GM19468 (cell line): Measurements from ENCODE around the gene CRELD1.
"Not testable (repeated sequence)": the region's sequence is repeated elsewhere in the genome, so short reads cannot be mapped to it uniquely, and the experiment has no call there.

ENCODE experiments used
- ATAC-seq: cut with Tn5 transposase; IDR thresholded peaks from one replicate; pipeline ENCODE4 v1.9.1; 2021; ENCODE audit warnings: mild to moderate bottlenecking, moderate library complexity, moderate number of reproducible peaks; ENCODE audit not compliant: unreplicated experiment; ENCODE audit errors: extremely low read depth

CRELD1 gene

DNA sequence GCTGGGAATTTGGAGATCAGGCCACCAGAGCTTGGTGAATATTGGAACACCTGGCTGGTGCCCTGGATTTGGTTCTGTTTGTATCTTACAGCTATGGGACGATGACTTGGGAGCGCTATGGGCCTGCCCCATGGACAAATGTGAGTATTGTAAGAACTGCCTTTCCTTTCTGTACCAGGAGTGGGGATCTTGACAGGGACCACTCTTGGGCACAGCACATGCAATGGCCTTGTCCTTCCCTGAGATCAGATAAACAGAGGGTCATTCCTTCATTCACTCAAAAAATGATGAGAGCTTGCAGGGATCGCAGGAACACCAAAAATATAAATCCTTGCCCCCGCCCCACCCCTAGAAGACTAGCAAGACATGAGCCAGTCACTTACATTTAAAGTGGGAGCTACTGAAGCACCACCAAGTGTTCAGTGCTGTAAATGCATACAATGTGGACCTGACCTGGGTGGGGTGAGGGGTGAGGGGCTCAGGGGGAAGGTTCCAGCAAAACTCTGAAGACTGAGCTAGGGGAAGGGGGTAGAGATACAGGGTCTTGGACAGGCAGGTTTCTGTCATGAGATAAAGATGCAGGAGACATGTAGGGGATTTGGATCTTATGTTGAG, 2.7 kb upstream of the CRELD1 start:
- no peak for ATAC-seq

DNA sequence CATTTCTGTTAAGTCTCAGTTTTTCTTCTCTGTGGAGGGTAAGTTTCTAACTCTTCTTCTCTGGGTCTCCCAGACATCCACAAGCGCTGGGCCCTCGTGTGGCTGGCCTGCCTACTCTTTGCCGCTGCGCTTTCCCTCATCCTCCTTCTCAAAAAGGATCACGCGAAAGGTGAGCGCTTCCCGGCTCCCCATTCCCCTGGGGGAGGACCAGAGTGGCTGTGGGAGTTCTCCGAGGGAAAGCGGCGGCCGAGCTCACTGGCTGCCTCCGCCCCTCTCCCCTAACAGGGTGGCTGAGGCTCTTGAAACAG, 1.1 kb upstream of the CRELD1 start:
- ATAC-seq, result no peak

DNA sequence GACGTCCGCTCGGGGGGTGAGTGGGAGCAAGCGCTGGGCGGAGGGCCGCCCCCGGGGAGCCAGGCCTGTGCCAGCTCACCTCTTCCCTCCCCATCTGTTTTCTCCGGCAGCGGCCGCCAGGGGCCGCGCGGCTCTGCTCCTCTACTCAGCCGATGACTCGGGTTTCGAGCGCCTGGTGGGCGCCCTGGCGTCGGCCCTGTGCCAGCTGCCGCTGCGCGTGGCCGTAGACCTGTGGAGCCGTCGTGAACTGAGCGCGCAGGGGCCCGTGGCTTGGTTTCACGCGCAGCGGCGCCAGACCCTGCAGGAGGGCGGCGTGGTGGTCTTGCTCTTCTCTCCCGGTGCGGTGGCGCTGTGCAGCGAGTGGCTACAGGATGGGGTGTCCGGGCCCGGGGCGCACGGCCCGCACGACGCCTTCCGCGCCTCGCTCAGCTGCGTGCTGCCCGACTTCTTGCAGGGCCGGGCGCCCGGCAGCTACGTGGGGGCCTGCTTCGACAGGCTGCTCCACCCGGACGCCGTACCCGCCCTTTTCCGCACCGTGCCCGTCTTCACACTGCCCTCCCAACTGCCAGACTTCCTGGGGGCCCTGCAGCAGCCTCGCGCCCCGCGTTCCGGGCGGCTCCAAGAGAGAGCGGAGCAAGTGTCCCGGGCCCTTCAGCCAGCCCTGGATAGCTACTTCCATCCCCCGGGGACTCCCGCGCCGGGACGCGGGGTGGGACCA, 632 bp upstream of the CRELD1 start:
- peak; percentile 50 for ATAC-seq

DNA sequence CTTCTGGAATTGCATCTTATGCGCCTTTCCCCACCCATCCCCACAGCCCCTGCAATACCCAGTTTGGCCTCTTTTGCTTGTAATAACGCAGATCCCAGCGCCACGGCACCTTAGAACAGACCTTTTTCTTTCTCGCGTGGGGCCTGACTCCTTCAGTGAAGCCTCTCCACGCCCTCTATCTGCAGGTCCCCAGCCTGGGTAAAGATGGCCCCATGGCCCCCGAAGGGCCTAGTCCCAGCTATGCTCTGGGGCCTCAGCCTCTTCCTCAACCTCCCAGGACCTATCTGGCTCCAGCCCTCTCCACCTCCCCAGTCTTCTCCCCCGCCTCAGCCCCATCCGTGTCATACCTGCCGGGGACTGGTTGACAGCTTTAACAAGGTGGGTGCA, 594 bp downstream of the CRELD1 start:
- ATAC-seq, result no peak

DNA sequence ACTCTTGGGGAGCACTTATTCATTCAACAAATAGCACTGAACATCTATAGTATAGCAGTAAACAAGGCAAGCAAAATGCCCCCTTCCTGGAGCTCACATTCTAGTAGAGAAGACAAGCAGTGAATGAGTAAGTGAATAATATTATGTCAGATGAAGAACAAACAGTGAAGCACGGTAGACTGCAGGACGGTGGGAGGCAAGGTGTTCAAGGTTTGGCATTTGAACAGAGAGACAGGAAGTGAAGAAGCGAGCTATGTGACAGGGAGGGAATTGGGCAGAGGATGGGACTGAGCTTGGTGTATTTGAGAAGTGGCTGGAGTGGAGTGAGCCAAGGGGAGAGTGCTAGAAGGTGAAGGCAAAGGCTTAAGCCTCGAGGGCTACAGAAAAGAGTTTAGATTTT, 1.4 kb downstream of the CRELD1 start:
- ATAC-seq, result no peak

DNA sequence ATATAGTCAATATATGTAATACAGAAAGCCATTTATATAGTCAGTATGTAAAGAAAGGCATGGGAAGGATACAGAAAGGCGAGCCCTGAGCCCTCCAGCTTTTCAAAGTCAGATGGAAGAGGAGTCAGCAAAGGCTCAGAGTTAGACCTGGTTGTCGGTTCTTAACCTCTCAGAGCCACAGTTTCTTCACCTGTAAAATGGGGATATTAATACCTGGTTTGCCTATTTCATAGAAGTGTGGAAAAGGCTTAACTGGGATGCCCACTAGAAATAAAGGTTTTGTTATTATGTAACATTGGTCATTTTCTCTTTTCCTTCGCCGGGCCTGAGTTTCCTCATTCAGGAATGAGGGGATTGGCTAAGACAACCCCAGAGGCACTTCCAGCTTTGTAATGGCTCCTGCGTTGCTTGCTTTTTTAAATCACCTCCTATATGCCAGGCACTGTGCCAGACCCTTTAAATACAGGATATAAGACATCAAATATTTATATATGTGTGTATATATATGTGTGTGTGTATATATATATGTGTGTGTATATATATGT, 2.4 kb downstream of the CRELD1 start:
- ATAC-seq, result no peak

DNA sequence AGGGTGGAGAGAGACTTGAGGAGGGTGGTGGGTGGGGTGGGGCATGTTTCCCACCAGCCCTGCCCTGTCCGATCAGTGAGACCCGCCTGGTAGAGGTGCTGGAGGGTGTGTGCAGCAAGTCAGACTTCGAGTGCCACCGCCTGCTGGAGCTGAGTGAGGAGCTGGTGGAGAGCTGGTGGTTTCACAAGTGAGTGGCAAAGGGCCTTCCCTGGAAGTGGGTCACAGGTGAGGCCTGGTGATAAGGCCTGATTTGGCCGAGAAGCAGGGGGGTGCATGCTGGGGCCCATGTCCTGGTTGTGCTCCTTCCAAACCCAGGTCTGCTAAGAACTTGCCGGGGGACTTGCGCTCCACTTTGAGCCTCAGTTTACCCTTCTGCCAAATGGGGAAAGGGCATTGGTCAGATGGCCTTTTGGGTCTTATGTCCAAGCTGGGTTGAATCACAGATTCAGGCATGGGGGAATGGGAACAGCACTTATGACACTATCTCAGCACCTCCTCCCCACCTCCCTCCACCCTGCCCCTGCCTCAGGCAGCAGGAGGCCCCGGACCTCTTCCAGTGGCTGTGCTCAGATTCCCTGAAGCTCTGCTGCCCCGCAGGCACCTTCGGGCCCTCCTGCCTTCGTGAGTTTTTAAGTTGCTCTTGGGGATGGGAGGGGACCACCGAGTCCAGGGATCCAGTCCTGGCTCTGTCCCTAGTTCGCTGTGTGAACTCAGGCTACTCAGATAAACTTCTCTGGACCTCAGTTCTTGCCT, 4.0 kb downstream of the CRELD1 start:
- no peak for ATAC-seq

DNA sequence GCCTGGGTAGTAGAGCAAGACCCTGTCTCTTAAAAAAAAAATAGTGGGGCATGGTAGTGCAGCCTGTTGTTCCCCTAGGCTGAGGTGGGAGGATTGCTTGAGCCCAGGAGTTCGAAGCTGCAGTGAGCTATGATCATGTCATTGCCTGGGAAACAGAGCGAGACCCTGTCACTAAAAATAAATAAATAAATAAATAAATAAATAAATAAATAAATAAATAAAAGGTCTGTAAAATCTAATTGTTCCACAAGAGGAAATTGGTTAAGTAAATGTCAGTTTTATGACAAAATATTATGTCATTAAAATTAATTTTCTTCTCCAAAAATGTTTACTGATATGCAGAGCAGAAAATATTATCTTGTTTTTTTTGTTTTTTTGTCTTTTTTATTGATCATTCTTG, 5.3 kb downstream of the CRELD1 start:
- ATAC-seq, result no peak

DNA sequence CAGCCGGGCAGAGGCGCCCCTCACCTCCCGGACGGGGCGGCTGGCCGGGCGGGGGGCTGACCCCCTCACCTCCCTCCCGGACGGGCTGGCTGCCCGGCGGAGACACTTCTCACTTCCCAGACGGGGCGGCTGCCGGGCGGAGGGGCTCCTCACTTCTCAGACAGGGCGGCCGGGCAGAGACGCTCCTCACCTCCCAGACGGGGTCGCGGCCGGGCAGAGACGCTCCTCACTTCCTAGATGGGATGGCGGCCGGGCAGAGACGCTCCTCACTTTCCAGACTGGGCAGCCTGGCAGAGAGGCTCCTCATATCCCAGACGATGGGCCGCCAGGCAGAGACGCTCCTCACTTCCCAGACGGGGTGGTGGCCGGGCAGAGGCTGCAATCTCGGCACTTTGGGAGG, 6.3 kb downstream of the CRELD1 start:
- ATAC-seq, result not testable (repeated sequence)

DNA sequence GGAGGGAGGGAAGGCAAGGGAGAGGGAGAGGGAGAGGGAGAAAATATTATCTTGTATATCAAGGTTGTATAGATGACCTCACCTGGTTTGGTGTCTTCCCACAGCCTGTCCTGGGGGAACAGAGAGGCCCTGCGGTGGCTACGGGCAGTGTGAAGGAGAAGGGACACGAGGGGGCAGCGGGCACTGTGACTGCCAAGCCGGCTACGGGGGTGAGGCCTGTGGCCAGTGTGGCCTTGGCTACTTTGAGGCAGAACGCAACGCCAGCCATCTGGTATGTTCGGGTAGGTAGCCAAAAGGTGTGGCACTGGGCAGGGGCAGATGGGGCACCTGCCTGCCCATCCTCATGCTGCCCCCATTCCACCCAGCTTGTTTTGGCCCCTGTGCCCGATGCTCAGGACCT, 7.1 kb downstream of the CRELD1 start:
- no peak for ATAC-seq

DNA sequence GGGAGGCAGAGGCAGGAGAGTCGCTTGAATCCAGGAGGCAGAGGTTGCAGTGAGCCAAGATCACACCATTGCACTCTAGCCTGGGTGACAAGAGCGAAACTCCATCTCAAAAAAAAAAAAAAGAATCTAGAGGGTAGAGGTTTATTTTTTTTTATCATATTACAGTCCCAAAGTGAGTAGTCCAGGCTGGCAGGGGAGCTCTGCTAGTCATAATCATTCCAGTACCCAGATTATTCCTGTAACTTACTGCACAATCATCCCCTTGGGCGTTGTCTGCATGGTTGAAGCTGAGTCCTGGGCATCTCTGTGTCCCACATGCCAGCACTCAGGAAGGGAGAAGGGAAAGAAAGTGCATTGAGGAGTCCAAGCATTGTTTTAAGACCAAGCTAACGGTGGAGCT, 8.5 kb downstream of the CRELD1 start:
- ATAC-seq, result no peak

DNA sequence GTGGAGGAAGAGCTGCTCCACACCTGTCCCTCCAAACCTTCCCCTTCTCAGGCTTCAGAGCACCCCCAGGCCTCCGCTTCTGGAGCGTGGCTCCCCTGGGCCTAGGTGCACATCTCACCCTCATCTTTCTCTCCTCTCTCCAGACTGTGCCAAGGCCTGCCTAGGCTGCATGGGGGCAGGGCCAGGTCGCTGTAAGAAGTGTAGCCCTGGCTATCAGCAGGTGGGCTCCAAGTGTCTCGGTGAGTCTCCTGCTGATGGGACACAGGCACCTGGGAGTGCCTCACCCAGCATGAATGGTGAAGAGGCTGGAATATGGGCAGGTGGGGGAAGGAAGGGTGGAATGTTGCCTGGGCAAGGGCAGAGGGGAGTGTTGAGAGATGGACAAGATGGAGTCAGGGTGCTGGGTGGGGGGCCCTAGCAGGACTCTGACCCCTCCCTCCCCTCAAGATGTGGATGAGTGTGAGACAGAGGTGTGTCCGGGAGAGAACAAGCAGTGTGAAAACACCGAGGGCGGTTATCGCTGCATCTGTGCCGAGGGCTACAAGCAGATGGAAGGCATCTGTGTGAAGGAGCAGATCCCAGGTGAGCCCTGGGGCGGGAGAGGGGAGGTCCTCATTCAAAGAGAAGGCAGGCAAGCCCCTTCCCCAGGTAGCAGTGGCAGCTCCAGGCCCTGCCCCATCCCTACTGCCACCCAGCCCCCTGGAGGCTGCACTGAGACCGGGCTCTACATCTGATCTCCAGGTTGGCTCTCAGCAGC, 9.5 kb downstream of the CRELD1 start:
- ATAC-seq, result no peak

DNA sequence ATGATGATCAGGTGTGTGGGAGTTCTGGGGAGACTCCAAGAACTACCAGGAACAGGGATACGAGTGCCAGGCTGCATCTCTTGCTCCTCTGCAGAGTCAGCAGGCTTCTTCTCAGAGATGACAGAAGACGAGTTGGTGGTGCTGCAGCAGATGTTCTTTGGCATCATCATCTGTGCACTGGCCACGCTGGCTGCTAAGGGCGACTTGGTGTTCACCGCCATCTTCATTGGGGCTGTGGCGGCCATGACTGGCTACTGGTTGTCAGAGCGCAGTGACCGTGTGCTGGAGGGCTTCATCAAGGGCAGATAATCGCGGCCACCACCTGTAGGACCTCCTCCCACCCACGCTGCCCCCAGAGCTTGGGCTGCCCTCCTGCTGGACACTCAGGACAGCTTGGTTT, 10.6 kb downstream of the CRELD1 start:
- ATAC-seq, result no peak

DNA sequence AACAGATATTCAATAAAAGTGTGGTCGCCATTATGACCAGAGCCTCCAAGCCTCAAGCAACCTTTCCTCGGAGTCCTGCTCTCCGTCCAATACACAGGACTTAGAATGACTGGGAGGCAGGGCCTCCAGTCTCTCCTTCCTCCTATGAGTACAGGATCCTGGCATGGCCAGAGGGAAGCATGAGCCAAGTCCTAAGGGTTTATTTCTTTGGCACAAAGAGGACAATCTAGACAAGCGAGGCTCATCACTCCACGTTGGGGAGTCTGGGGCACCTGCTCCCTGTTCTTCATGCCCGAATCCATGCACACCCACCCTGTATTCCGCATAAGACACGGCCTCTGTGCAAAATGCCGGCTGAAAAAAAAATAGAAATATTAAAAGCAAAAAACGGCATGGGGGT, 11.7 kb downstream of the CRELD1 start:
- no peak for ATAC-seq

DNA sequence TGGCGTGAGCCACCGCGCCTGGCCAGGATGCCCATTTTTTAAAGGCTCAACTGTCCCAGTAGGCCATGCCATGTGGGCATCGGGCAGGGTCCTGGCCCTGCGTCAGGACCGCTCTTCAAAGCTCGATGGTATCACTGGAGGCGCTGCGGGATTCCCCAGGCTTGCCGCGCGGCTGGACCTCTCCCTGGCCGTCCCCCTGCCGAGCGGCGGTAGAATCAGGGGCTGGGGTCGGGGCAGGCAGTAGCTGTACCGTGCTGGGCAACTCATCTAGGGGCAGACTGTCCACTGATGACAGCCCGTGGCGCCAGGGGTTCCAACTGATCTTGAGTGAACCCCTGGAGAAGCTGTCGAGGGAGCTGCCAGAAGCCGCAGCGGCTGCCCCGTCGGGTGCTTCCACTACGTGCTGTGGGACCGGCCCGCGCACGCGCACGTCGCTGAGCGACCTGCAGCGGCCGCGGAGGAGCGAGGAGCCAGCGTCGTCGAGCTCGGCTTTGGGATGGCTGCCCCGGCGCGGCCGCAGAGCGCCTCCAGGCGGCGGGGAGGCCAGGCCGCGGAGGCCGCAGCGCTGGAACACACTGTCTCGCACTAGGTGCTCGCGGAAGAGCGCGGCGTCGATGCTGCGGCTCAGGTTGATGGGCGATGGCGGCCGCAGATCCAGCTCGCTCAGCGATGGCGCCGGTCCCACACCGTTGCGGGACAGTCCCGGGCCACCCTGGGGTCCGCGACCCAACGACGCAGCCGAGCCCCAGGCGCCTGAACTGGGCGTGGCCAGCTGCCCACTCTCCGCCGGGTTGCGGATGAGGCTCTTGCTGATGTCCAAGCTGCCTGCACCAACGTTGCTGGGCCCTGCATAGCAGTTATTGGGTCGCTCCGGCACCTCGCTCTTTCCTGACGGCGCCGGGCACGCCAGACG, 12.7 kb downstream of the CRELD1 start:
- ATAC-seq, result peak; percentile 57

DNA sequence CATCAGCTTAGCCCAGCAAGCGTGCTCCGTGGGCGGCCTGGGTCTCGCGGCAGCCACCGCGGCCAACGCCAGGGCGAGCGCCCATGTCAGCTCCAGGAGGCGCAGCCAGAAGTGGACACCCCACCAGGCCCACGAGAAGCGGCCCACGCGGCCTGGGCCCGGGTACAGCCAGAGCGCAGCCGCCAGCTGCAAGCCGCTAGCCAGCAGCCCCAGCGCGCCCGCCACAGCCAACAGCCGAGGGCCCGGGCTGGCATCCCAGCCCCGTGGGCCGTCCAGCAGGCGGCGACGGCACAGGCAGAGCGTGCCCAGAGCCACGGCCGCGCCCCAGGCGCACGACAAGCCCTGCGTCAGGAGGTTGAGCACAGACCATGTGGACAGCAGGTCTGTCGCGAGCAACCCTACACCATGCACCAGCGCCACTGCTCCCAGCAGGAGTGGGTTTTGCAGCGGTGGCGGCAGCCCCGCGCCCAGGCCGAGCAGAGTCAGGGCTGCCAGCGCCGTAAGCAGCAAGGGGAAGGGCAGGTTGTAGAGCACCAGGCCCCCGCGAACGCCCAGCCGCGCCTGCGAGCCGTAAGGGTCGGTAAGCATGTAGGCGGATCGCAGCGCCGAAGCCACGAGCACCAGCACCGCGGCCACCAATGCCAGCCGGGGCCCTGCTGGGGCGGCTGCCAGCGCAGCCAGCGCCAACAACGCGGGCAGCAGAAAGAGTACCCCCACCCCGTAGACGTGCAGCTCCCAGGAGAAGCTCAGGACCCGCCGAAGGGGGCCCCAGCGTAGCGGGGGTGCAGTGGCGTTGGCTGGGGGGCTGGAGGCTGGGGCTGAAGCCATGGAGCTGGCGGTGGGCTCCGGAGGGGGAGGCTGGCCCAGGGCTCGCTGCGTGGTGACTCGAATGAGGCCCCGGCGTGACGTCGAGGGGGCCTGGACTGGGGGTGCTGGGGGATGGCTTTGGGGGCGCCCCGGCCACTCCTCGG, 13.7 kb downstream of the CRELD1 start:
- ATAC-seq, result no peak

DNA sequence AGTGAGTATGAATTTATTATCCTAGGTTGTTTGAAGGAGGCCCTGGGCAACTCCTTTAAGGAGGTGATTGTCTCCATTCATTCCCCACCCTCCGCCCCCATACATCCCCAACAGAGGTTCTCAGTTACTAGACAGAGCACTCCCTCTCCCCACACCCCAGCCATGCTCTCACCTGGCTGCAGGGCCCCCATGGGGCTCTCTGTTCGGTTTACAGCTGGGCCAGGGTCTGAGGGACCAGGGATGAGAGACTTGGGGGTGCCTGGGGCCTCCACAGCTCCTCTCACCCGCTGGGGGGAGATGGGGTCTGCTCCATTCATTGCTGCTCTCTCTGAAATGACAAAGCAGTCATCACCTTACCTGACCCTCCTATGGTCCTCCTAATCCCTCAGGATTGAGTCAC, 15.0 kb downstream of the CRELD1 start:
- ATAC-seq, result no peak

DNA sequence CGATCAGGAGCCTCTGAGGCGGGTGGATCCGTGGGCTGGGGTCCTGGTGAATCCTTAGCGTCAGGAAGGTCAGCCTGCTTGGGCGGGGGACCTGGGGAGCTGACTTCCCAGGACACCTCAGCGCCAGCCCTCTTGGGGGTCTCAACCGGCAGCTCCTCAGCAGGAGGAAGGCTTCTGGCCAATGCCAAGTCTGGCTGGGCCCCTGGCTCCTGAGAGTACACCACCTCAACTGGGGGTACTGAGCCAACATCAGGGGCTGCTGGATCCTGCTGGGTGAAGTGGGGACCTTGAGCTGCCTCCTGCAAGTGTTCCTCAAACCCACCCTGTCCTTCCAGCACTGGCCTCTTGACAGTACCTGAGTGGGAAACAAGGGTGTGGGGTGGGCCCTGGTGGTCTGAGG, 15.5 kb downstream of the CRELD1 start:
- ATAC-seq, result no peak

DNA sequence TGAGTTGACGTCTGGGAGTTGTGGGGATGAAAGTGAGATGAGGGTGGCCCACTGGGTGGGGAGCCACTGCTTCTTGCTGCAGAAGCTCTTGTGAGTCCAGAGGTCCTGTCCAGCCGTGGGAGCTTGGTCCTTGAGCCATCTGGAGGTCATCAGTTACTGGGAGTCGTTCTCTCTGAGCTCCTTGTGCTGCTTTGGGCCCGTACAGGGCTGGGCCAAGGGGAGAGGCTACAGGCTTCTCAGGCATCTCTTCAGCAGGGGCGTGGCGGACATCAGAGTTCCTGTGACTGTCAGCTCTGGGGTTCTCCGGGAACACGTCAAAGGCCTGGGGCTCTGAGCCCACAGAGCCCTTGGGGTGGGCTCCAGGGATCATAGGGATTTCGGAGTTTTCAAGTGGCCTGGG, 16.0 kb downstream of the CRELD1 start:
- no peak for ATAC-seq
